ENCODE data around the gene ZFP28.

DNA sequence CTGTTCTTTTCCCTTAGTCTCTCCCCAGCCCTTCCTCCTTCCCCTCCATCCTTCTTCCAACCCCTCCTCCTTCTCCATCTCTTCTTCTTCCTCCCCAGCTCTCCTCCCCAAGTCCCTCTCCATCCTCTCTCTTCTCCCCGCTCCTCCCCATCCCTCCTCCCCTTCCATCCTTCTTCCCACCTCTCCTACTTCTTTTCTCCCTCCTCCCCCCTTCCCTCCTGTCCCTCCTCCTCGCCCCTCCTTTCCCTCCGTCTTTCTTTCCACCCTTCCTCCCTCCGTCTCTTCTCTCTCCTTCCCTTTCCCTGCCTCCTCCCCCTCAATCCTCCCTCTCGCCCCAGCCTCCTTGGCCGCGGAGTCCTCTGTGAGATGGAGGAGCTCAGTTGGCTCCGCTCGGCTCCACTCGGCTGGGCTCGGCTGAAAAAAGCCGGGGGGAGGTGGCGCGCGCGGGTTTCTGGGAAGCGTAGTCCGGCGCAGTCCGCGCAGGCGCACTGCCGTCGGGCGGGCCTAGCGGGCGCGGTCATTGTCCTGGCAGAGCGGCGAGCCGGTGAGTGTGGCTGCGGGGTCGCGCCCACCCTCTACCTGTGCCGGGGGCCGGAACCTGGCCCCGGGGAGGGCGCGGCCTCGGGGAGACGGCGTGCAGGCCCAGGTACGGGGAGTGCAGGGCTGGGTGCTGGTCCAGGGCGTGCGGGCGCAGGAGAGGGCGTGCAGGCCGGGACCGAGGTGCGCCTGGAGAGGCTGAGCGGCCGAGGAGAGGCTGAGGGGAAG is 56.2 kb downstream of the ZFP28 start, which contains the start of gene ZNF71:
- TF ChIP-seq, protein P1, sequence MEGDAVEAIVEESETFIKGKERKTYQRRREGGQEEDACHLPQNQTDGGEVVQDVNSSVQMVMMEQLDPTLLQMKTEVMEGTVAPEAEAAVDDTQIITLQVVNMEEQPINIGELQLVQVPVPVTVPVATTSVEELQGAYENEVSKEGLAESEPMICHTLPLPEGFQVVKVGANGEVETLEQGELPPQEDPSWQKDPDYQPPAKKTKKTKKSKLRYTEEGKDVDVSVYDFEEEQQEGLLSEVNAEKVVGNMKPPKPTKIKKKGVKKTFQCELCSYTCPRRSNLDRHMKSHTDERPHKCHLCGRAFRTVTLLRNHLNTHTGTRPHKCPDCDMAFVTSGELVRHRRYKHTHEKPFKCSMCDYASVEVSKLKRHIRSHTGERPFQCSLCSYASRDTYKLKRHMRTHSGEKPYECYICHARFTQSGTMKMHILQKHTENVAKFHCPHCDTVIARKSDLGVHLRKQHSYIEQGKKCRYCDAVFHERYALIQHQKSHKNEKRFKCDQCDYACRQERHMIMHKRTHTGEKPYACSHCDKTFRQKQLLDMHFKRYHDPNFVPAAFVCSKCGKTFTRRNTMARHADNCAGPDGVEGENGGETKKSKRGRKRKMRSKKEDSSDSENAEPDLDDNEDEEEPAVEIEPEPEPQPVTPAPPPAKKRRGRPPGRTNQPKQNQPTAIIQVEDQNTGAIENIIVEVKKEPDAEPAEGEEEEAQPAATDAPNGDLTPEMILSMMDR (IDR thresholded peaks at IDR 0.05): no peak
- no peak for TF ChIP-seq EP300 (IDR thresholded peaks at IDR 0.05; ENCODE audit: borderline replicate concordance in 1 of 2, low read depth in 1 of 2, low read length in 1 of 2)
